ENCODE measurements around the gene ERBB4. TPM values are rescaled to one million over a fixed set of nuclear protein-coding genes. Genes with fewer than 3 reads are reported as not detected.

Gene ERBB4
- total RNA-seq, 1 experiment from 2014 or later = 0.04 TPM

- peaks cover 4 to 7% of the 10 kb centered on the region in 2 experiments for H3K4me1 Mint-ChIP-seq
- H4K91ac ChIP-seq (ENCODE audit: insufficient read length, low read depth, low read length) = no peak overlapping the region
- H3K27ac ChIP-seq (ENCODE audit: insufficient read length, low read depth, low read length) = no peak overlapping the region
- H2BK15ac ChIP-seq (ENCODE audit: low read depth, low read length) = no peak overlapping the region
- no peaks in the 10 kb centered on the region for H3K27me3 Mint-ChIP-seq (ENCODE audit: low read depth)
- DNase-seq = no peak
- no peak overlapping the region for H3K23ac ChIP-seq (ENCODE audit: insufficient read length, low read depth, low read length)
- no peak overlapping the region for H3K4me2 ChIP-seq (ENCODE audit: insufficient read depth, insufficient read length, low read length)
- H3K14ac ChIP-seq (ENCODE audit: insufficient read depth, low read length) = no peak overlapping the region
- H3K9me3 Mint-ChIP-seq = no peaks in the 10 kb centered on the region
- no peak overlapping the region for H2BK12ac ChIP-seq (ENCODE audit: insufficient read length, low read depth, low read length)
- no peak overlapping the region for H3K4me3 Mint-ChIP-seq
- H2AK5ac ChIP-seq (ENCODE audit: insufficient read length, low read length) = no peak overlapping the region
- H2BK120ac ChIP-seq (ENCODE audit: low read depth, low read length, poor library complexity, severe bottlenecking) = no peak overlapping the region
- no CpG with 5 or more reads among the region's 2 CpGs for WGBS (ENCODE audit: extremely low coverage, insufficient read length, low lambda C conversion rate)
- H3K27ac Mint-ChIP-seq = no peak overlapping the region
- H2BK20ac ChIP-seq (ENCODE audit: low read depth, low read length, poor library complexity, severe bottlenecking) = no peak overlapping the region
- no peaks in the 10 kb centered on the region for H3K36me3 Mint-ChIP-seq (ENCODE audit: insufficient read depth in 1 of 3, low read depth in 3 of 3)
- no peaks in the 10 kb centered on the region for H4K20me1 ChIP-seq (ENCODE audit: control insufficient read depth, insufficient read depth, insufficient read length)
- no peaks in the 10 kb centered on the region for H3K9me3 ChIP-seq (ENCODE audit: control insufficient read depth, low read depth, low read length)
- no peak overlapping the region for H3T11ph ChIP-seq (ENCODE audit: low read length)
- TF ChIP-seq CTCF (conservative IDR thresholded peaks at IDR 0.05) = no peak
- no peak overlapping the region for H4K8ac ChIP-seq (replicated peaks; ENCODE audit: insufficient read length, low read depth, low read length)
- H3K4ac ChIP-seq (ENCODE audit: low read depth, low read length) = no peak overlapping the region
- no peak overlapping the region for H4K5ac ChIP-seq (ENCODE audit: insufficient read length, low read depth, low read length)
- no peak overlapping the region for H3K56ac ChIP-seq (ENCODE audit: insufficient read length, low read depth, low read length)
- H2AFZ ChIP-seq (ENCODE audit: low read length) = no peak overlapping the region
- H3K4me1 ChIP-seq (ENCODE audit: insufficient read depth, low read length) = no peaks in the 10 kb centered on the region
- H2BK5ac ChIP-seq (ENCODE audit: insufficient read length, low read length) = no peak overlapping the region
- no peaks in the 10 kb centered on the region for H3K79me1 ChIP-seq (ENCODE audit: insufficient read depth, low read depth, low read length, poor library complexity, severe bottlenecking)
- no peak overlapping the region for H3K9ac ChIP-seq (ENCODE audit: extremely low read depth, insufficient read length, low read length)
- H3K27me3 ChIP-seq (ENCODE audit: insufficient read depth, low read length) = no peaks in the 10 kb centered on the region
- no peaks in the 10 kb centered on the region for H3K79me2 ChIP-seq (ENCODE audit: insufficient read depth, low read length)
- no peaks in the 10 kb centered on the region for H3K23me2 ChIP-seq (ENCODE audit: insufficient read length, low read depth, low read length, poor library complexity, severe bottlenecking)
- H3K18ac ChIP-seq (ENCODE audit: insufficient read length, low read depth, low read length) = no peak overlapping the region
These were observed 889.3 kb downstream of the ERBB4 start for GRCh38 chr2:211649331-211649730.

Data from H9 (cell line).